ENCODE data around the gene GRHL3. TPM values are rescaled to one million over a fixed set of nuclear protein-coding genes. Genes with fewer than 3 reads are reported as not detected.

GRHL3 gene
- total RNA-seq, 1 donor from 2014 or later: 2.1 TPM

GRCh38 chr1:24297187-24297851, 21.8 kb upstream of the GRHL3 start:
- DNase-seq (ENCODE audit: low spot score): no peak
- peaks cover 11% of the 10 kb centered on the region for H3K4me1 Mint-ChIP-seq (ENCODE audit: unreplicated experiment)
- TF ChIP-seq CTCF (IDR thresholded peaks at IDR 0.05; ENCODE audit: unreplicated experiment): no peak
- no peak overlapping the region for H3K4me3 Mint-ChIP-seq (ENCODE audit: unreplicated experiment)
- peaks cover 1% of the 10 kb centered on the region for H3K27me3 Mint-ChIP-seq (ENCODE audit: unreplicated experiment)
- no peaks in the 10 kb centered on the region for H3K9me3 Mint-ChIP-seq (ENCODE audit: unreplicated experiment)
- no peak overlapping the region for H3K27ac Mint-ChIP-seq (ENCODE audit: unreplicated experiment)
- no peaks in the 10 kb centered on the region for H3K36me3 Mint-ChIP-seq (ENCODE audit: low read depth, unreplicated experiment)

- no peak for DNase-seq (ENCODE audit: low spot score)
- H3K4me3 Mint-ChIP-seq (ENCODE audit: unreplicated experiment): no peak overlapping the region
- H3K9me3 Mint-ChIP-seq (ENCODE audit: unreplicated experiment): no peaks in the 10 kb centered on the region
- no peak for TF ChIP-seq CTCF (IDR thresholded peaks at IDR 0.05; ENCODE audit: unreplicated experiment)
- peaks cover 11% of the 10 kb centered on the region for H3K4me1 Mint-ChIP-seq (ENCODE audit: unreplicated experiment)
- no peak overlapping the region for H3K27ac Mint-ChIP-seq (ENCODE audit: unreplicated experiment)
- H3K27me3 Mint-ChIP-seq (ENCODE audit: unreplicated experiment): peaks cover 1% of the 10 kb centered on the region
- H3K36me3 Mint-ChIP-seq (ENCODE audit: low read depth, unreplicated experiment): no peaks in the 10 kb centered on the region
Observed at GRCh38 chr1:24297852-24298232, 21.3 kb upstream of the GRHL3 start.

GRCh38 chr1:24298606-24299005, 20.6 kb upstream of the GRHL3 start:
- no peak overlapping the region for H3K27ac Mint-ChIP-seq (ENCODE audit: unreplicated experiment)
- H3K9me3 Mint-ChIP-seq (ENCODE audit: unreplicated experiment): no peaks in the 10 kb centered on the region
- H3K4me3 Mint-ChIP-seq (ENCODE audit: unreplicated experiment): no peak overlapping the region
- TF ChIP-seq CTCF (IDR thresholded peaks at IDR 0.05; ENCODE audit: unreplicated experiment): no peak
- H3K36me3 Mint-ChIP-seq (ENCODE audit: low read depth, unreplicated experiment): no peaks in the 10 kb centered on the region
- DNase-seq (ENCODE audit: low spot score): no peak
- peaks cover 11% of the 10 kb centered on the region for H3K4me1 Mint-ChIP-seq (ENCODE audit: unreplicated experiment)
- H3K27me3 Mint-ChIP-seq (ENCODE audit: unreplicated experiment): peaks cover 1% of the 10 kb centered on the region

GRCh38 chr1:24299901-24300300, 19.3 kb upstream of the GRHL3 start:
- TF ChIP-seq CTCF (IDR thresholded peaks at IDR 0.05; ENCODE audit: unreplicated experiment): no peak
- Mint-ChIP-seq H3K27me3 (ENCODE audit: unreplicated experiment) (peaks cover 1% of the 10 kb centered on the region), H3K4me3 (ENCODE audit: unreplicated experiment) (no peak overlapping the region), H3K4me1 (ENCODE audit: unreplicated experiment) (peaks cover 9% of the 10 kb centered on the region), H3K27ac (ENCODE audit: unreplicated experiment) (no peak overlapping the region), H3K9me3 (ENCODE audit: unreplicated experiment) (no peaks in the 10 kb centered on the region), H3K36me3 (ENCODE audit: low read depth, unreplicated experiment) (no peaks in the 10 kb centered on the region)
- no peak for DNase-seq (ENCODE audit: low spot score)

- Mint-ChIP-seq H3K9me3 (ENCODE audit: unreplicated experiment) (no peaks in the 10 kb centered on the region), H3K4me3 (ENCODE audit: unreplicated experiment) (no peak overlapping the region), H3K4me1 (ENCODE audit: unreplicated experiment) (no peaks in the 10 kb centered on the region), H3K27me3 (ENCODE audit: unreplicated experiment) (peaks cover 1% of the 10 kb centered on the region), H3K36me3 (ENCODE audit: low read depth, unreplicated experiment) (no peaks in the 10 kb centered on the region), H3K27ac (ENCODE audit: unreplicated experiment) (no peak overlapping the region)
- no peak for TF ChIP-seq CTCF (IDR thresholded peaks at IDR 0.05; ENCODE audit: unreplicated experiment)
- no peak for DNase-seq (ENCODE audit: low spot score)
Observed at GRCh38 chr1:24300971-24301784, 18.0 kb upstream of the GRHL3 start.
